Mesenchymal stem cell (in vitro differentiated cells and primary cell): ENCODE measurements around the gene FADS2.

Experiments used
- DNase-seq: peaks from one replicate; pipeline ENCODE4 v3.0.0-alpha.2; 2013
- H2AFZ ChIP-seq: one replicate; pipeline ENCODE4 v1.6.1; 2013; ENCODE audit warnings: low read depth, mild to moderate bottlenecking, control low read depth, inconsistent platforms, low read length, moderate library complexity
- H2AK5ac ChIP-seq: 2 replicates; pipeline ENCODE4 v1.6.1; 2013; ENCODE audit warnings: low read length, moderate library complexity, mild to moderate bottlenecking, inconsistent platforms; ENCODE audit not compliant: severe bottlenecking
- H2BK120ac ChIP-seq: one replicate; pipeline ENCODE4 v1.6.1; 2013; ENCODE audit warnings: low read depth, mild to moderate bottlenecking, inconsistent platforms, low read length, moderate library complexity
- H2BK12ac ChIP-seq, 2 experiments: one replicate each; pipeline ENCODE4 v1.6.1; 2013; ENCODE audit warnings: inconsistent platforms in 2 of 2, low read length in 2 of 2, mild to moderate bottlenecking in 2 of 2, moderate library complexity in 2 of 2, control low read depth in 1 of 2
- H2BK15ac ChIP-seq: one replicate; pipeline ENCODE4 v1.6.1; 2013; ENCODE audit warnings: mild to moderate bottlenecking, low read depth, inconsistent platforms; ENCODE audit not compliant: poor library complexity, severe bottlenecking
- H2BK5ac ChIP-seq: 2 replicates; pipeline ENCODE4 v1.6.1; 2013; ENCODE audit warnings: low read depth, mild to moderate bottlenecking, low read length, control low read depth, inconsistent platforms; ENCODE audit not compliant: poor library complexity, severe bottlenecking
- H3K14ac ChIP-seq, 2 experiments: one replicate each; pipeline ENCODE4 v1.6.1; 2013; ENCODE audit warnings: inconsistent platforms in 2 of 2, low read length in 2 of 2, control low read depth in 1 of 2, mild to moderate bottlenecking in 1 of 2, moderate library complexity in 1 of 2
- H3K18ac ChIP-seq, 2 experiments: one replicate each; pipeline ENCODE4 v1.6.1; 2013; ENCODE audit warnings: inconsistent platforms in 2 of 2, low read length in 2 of 2, control low read depth in 1 of 2, low read depth in 1 of 2, mild to moderate bottlenecking in 1 of 2
- H3K23ac ChIP-seq, 2 experiments: one replicate each; pipeline ENCODE4 v1.6.1; 2013; ENCODE audit warnings: inconsistent platforms in 2 of 2, low read length in 2 of 2, mild to moderate bottlenecking in 2 of 2, moderate library complexity in 2 of 2, control low read depth in 1 of 2
- H3K27ac ChIP-seq: 2 replicates; pipeline ENCODE4 v1.5.1; 2013; ENCODE audit warnings: mild to moderate bottlenecking, moderate library complexity, low read length, control low read depth, inconsistent platforms; ENCODE audit not compliant: poor library complexity, severe bottlenecking
- H3K27me3 ChIP-seq, 2 experiments: 2 replicates each; pipeline versions ENCODE4 v1.6.1 to v1.7.0; 2013; ENCODE audit warnings: low read length in 2 of 2, mild to moderate bottlenecking in 2 of 2, moderate library complexity in 2 of 2, control low read depth in 1 of 2, inconsistent platforms in 1 of 2; ENCODE audit not compliant: control insufficient read depth in 1 of 2, insufficient read depth in 1 of 2
- H3K36me3 ChIP-seq, 2 experiments: 2 replicates each; pipeline versions ENCODE4 v1.6.1 to v1.7.0; 2013; ENCODE audit warnings: low read length in 2 of 2, control low read depth in 1 of 2, inconsistent platforms in 1 of 2, low read depth in 1 of 2, mild to moderate bottlenecking in 1 of 2; ENCODE audit not compliant: insufficient read depth in 2 of 2, control insufficient read depth in 1 of 2
- H3K4ac ChIP-seq, 2 experiments: one replicate each; pipeline ENCODE4 v1.6.1; 2013; ENCODE audit warnings: inconsistent platforms in 2 of 2, low read length in 2 of 2, mild to moderate bottlenecking in 2 of 2, moderate library complexity in 2 of 2, control low read depth in 1 of 2, low read depth in 1 of 2
- H3K4me1 ChIP-seq: 2 replicates; pipeline ENCODE4 v1.6.1; 2013; ENCODE audit warnings: low read depth, low read length, control low read depth; ENCODE audit not compliant: control insufficient read depth, insufficient read depth
- H3K4me2 ChIP-seq: 2 replicates; pipeline ENCODE4 v1.6.1; 2013; ENCODE audit warnings: low read length, mild to moderate bottlenecking, inconsistent platforms; ENCODE audit not compliant: poor library complexity, severe bottlenecking
- H3K4me3 ChIP-seq, 2 experiments: 2 replicates each; pipeline versions ENCODE4 v1.5.1 to v1.7.0; 2013; ENCODE audit warnings: low read length in 2 of 2, mild to moderate bottlenecking in 2 of 2, control low read depth in 1 of 2, low read depth in 1 of 2; ENCODE audit not compliant: insufficient read depth in 1 of 2
- H3K79me1 ChIP-seq: replicated peaks from 2 replicates; pipeline ENCODE4 v1.6.1; 2013; ENCODE audit warnings: mild to moderate bottlenecking, control low read depth, low read length, inconsistent platforms; ENCODE audit not compliant: poor library complexity, severe bottlenecking
- H3K9ac ChIP-seq: 2 replicates; pipeline ENCODE4 v1.7.0; 2013; ENCODE audit warnings: mild to moderate bottlenecking, low read length, moderate library complexity
- H3K9me3 ChIP-seq: 2 replicates; pipeline ENCODE4 v1.7.0; 2013; ENCODE audit warnings: mild to moderate bottlenecking, low read length; ENCODE audit not compliant: control insufficient read depth
- H4K8ac ChIP-seq: one replicate; pipeline ENCODE4 v1.6.1; 2013; ENCODE audit warnings: inconsistent platforms, mild to moderate bottlenecking, low read length, moderate library complexity
- H4K91ac ChIP-seq: one replicate; pipeline ENCODE4 v1.6.1; 2013; ENCODE audit warnings: mild to moderate bottlenecking, low read length, inconsistent platforms
- WGBS: methylation state at CpG from one replicate; pipeline ENCODE4 v1.1.7; 2013; ENCODE audit warnings: mixed read lengths; 5-methylcytosine and 5-hydroxymethylcytosine counted together

FADS2 gene

GRCh38 chr11:61907282-61907681 is 79.2 kb downstream of the FADS2 start:
- Histone ChIP-seq H3K36me3 (peaks cover 0 to 51% of the 10 kb centered on the region in 2 experiments), H2BK5ac (no peak overlapping the region), H3K4me3 (no peak overlapping the region), H3K27me3 (peaks cover 0 to 14% of the 10 kb centered on the region in 2 experiments), H2BK12ac (no peak overlapping the region), H2AFZ (no peak overlapping the region), H3K4ac (no peak overlapping the region), H4K8ac (no peak overlapping the region), H3K18ac (no peak overlapping the region), H3K14ac (no peak overlapping the region), H2BK120ac (no peak overlapping the region), H3K9ac (no peak overlapping the region), H3K27ac (no peak overlapping the region), H4K91ac (no peak overlapping the region), H2AK5ac (no peak overlapping the region), H3K4me1 (peaks cover 4% of the 10 kb centered on the region), H3K23ac (no peak overlapping the region), H3K4me2 (no peak overlapping the region), H3K9me3 (no peaks in the 10 kb centered on the region), H3K79me1 (no peaks in the 10 kb centered on the region), H2BK15ac (peak overlapping the region; percentile 39)
- 93% methylated on average over 19 of the region's 19 CpGs for WGBS
- no peak for DNase-seq

DNA sequence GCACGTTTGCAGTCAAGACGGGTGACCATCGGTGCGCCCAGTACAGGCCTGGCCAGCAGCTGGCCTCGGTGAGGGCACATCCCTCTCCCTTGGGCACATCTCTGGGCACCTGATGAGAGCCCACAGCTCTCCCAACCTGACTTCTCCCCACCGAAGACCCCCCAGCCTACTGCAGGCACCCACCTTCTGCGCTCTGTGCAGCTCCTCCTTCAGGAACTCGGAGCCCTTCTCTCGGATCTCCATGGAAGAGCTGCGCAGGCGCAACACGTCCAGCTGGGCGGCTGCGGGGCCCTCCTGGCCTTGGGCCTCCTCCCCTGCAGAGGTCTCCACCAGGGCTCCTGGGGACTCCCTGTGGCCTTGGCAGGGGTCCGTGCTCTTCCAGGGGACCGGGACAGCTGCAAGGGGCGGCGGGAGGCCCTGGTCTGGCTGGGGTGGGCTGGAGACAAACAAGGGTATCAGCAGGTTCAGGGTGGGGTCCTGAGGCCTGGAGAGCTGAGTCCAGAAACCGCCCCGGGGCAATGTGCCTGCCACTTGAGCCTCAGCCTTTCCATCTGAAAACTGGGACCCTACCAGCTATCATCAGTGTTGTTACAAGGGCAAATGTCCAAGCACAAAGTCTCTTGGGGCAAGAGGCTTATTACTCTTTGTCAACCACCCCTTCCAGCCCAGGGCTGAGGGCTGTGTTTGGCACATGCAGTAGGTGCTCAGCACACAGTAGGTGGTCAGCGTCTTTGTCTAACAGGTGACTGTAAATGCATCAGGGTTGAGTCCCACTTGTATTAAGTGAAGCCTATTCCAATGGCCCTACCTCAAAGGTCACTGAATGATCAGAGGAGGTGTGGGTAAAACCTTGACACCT is 80.0 kb downstream of the FADS2 start:
- H3K36me3 ChIP-seq, result peaks cover 0 to 43% of the 10 kb centered on the region in 2 experiments
- H3K14ac ChIP-seq, result no peak overlapping the region
- H2BK12ac ChIP-seq, result no peak overlapping the region

DNA sequence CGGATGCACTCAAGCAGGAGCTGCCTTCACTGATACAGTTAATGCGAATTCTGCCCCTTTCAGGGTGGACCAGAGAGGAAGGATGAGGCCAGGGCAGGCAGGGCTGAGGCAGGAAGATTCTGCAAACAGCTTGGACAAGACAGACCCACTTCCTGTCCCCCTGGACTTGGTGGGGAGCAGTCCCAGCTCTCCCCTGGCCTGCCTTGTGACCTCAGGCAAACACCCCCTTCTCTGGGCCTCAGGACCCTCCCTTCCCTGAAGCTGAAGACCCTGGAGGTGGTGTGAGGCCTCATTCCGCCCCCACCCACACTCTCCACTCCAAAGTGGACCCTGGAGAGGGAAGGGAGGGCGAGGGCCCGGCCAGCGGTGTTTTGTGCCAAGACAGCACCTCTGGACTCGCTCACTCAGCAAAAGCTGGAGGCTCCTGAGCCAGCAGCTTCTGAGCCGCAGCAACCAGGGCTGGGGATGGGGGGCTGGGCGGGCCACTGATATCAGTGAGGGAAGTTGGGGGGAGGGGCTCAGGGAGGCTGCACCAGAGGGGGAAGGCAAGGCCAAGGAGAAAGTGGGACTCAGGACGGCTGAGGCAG is 80.7 kb downstream of the FADS2 start:
- Histone ChIP-seq H3K14ac (peak overlapping the region in 1 of 2 experiments; percentile 5), H3K9ac (peak overlapping the region; percentile 62), H3K27me3 (peaks cover 0 to 16% of the 10 kb centered on the region in 2 experiments), H4K8ac (no peak overlapping the region), H3K79me1 (no peaks in the 10 kb centered on the region), H2BK120ac (no peak overlapping the region), H2BK5ac (no peak overlapping the region), H2AK5ac (no peak overlapping the region), H3K36me3 (peaks cover 0 to 39% of the 10 kb centered on the region in 2 experiments), H3K23ac (no peak overlapping the region), H3K9me3 (no peaks in the 10 kb centered on the region), H2BK15ac (no peak overlapping the region), H4K91ac (no peak overlapping the region), H3K4me2 (no peak overlapping the region), H3K18ac (peak overlapping the region in 1 of 2 experiments; percentile 23), H3K4ac (no peak overlapping the region), H3K4me3 (peak overlapping the region in 1 of 2 experiments; percentile 37), H2AFZ (no peak overlapping the region), H3K4me1 (peaks cover 4% of the 10 kb centered on the region), H3K27ac (no peak overlapping the region), H2BK12ac (no peak overlapping the region)
- DNase-seq, result no peak
- WGBS, result 39% methylated on average over 7 of the region's 10 CpGs

More for the DNA sequence above, 80.0 kb downstream of the FADS2 start:
- 96% methylated on average over 17 of the region's 21 CpGs for WGBS
- Histone ChIP-seq H4K91ac (no peak overlapping the region), H3K18ac (peak overlapping the region in 1 of 2 experiments; percentile 17), H3K79me1 (no peaks in the 10 kb centered on the region), H3K27ac (no peak overlapping the region), H2BK120ac (no peak overlapping the region), H3K27me3 (peaks cover 0 to 12% of the 10 kb centered on the region in 2 experiments), H3K23ac (no peak overlapping the region), H3K9ac (peak overlapping the region; percentile 62), H3K4me3 (no peak overlapping the region), H4K8ac (no peak overlapping the region), H3K4me2 (no peak overlapping the region), H2BK15ac (no peak overlapping the region), H3K4ac (no peak overlapping the region), H2AK5ac (no peak overlapping the region), H3K9me3 (no peaks in the 10 kb centered on the region), H3K4me1 (peaks cover 4% of the 10 kb centered on the region), H2AFZ (no peak overlapping the region), H2BK5ac (no peak overlapping the region)
- DNase-seq, result no peak
